Spleen (tissue), 11 donors: ENCODE results near the gene PMF1. TPM values are rescaled to one million over a fixed set of nuclear protein-coding genes. Genes with fewer than 3 reads are reported as not detected.

Experiments
- DNase-seq: peaks from one replicate; pipeline ENCODE4 v3.0.0-alpha.2; 2020
- H3K27ac ChIP-seq, 8 donors: fragments of 200-600 bp; sonication (generic) in 7 of 8; 1 replicate in 4 of 8; 2 replicates in 4 of 8; pipeline versions ENCODE4 v1.5.0 to v1.8.0; 2016 to 2021; ENCODE audit warnings: inconsistent platforms in 4 of 8, mild to moderate bottlenecking in 4 of 8, moderate library complexity in 1 of 8
- H3K27me3 ChIP-seq, 7 donors: fragments of 200-600 bp; sonication (generic) in 6 of 7; replicated peaks in 1 of 7; 1 replicate in 4 of 7; 2 replicates in 3 of 7; pipeline versions ENCODE4 v1.5.0 to v1.8.0; 2016 to 2021; ENCODE audit warnings: inconsistent platforms in 3 of 7, mild to moderate bottlenecking in 1 of 7
- H3K36me3 ChIP-seq, 6 donors: fragments of 200-600 bp; sonication (generic) in 5 of 6; 1 replicate in 4 of 6; 2 replicates in 2 of 6; pipeline versions ENCODE4 v1.5.0 to v1.8.0; 2016 to 2021; ENCODE audit warnings: inconsistent platforms in 2 of 6
- H3K4me1 ChIP-seq, 6 donors: fragments of 200-600 bp; sonication (generic) in 5 of 6; 1 replicate in 3 of 6; 2 replicates in 3 of 6; pipeline versions ENCODE4 v1.5.0 to v1.8.0; 2016 to 2021; ENCODE audit warnings: inconsistent platforms in 3 of 6
- H3K4me3 ChIP-seq, 8 donors: fragments of 200-600 bp; sonication (generic) in 7 of 8; 1 replicate in 4 of 8; 2 replicates in 4 of 8; pipeline versions ENCODE4 v1.5.0 to v1.8.0; 2016 to 2021; ENCODE audit warnings: inconsistent platforms in 4 of 8, mild to moderate bottlenecking in 4 of 8, moderate library complexity in 2 of 8
- H3K9me3 ChIP-seq, 8 donors: fragments of 200-600 bp; sonication (generic) in 7 of 8; 1 replicate in 4 of 8; 2 replicates in 4 of 8; pipeline versions ENCODE4 v1.5.0 to v1.8.0; 2016 to 2021; ENCODE audit warnings: inconsistent platforms in 4 of 8
- CTCF ChIP-seq, 11 experiments: fragments of 200-600 bp in 7 of 11; fragments of 450-650 bp in 4 of 11; sonication (generic) in 4 of 11; IDR thresholded peaks in 8 of 11; conservative IDR thresholded peaks in 3 of 11; 1 replicate in 7 of 11; 2 replicates in 4 of 11; pipeline versions ENCODE4 v1.4.0 to v1.8.0; 2016 to 2021; ENCODE audit warnings: antibody characterized with exemption in 11 of 11, inconsistent platforms in 4 of 11, mild to moderate bottlenecking in 1 of 11
- POLR2A ChIP-seq, 3 donors: fragments of 450-650 bp; IDR thresholded peaks; one replicate each; pipeline ENCODE4 v1.5.1; 2017; ENCODE audit warnings: antibody characterized with exemption in 3 of 3, mild to moderate bottlenecking in 1 of 3
- POLR2AphosphoS5 ChIP-seq, 3 donors: sonication (generic); formaldehyde crosslinking; IDR thresholded peaks; one replicate each; pipeline ENCODE4 v1.5.1; 2017; ENCODE audit warnings: antibody characterized with exemption in 3 of 3
- WGBS, 5 donors: extraction: QIAGEN DNeasy Blood & Tissue Kit in 3 of 5; methylation state at CpG; one replicate each; pipeline versions ENCODE4 v1.1.5 to v1.1.7; 2013 to 2018; 5-methylcytosine and 5-hydroxymethylcytosine counted together
- intact Hi-C: fragments of 100-400 bp; cut with DNase I; formaldehyde crosslinking; loops from one replicate; pipeline ENCODE4 v1.15.0; 2023; ENCODE audit warnings: low total_unique reads
- polyA plus RNA-seq, 3 donors: library from polyadenylated mRNA; stranded (reverse); fragments of 200-250 nt; gene quantifications; one replicate each; pipeline ENCODE4 v1.2.1, GENCODE V29; 2013
- total RNA-seq, 7 donors: library from RNA; depleted of rRNA in 3 of 7; stranded (reverse); fragments of >200 nt in 3 of 7; fragmentation: NEBNext Ultra II Directional in 4 of 7; extraction: Animal tissue kit (Norgen Biotek cat#: 25700) in 4 of 7; gene quantifications; one replicate each; pipeline versions ENCODE4 v1.1.0 to v1.2.1, GENCODE V29; 2016 to 2021
- donor health status: healthy with polysubstance abuse.
- donor health status: DM: no; HTN: no; CAD: no; lungs with moderate emphysema.
- donor health status: DM: no; HTN: no; CAD: no.
- donor health status: Bipolar disorder and iron deficiency.
- donor health status: healthy.
- donor health status: DM: no; HTN: no; CAD: no.
- donor health status: DM: yes; HTN: yes; CAD: no.

Gene PMF1
- total and polyA plus RNA-seq, 10 donors, result 43.8 to 97.6 (median 60.4) TPM

GRCh38 chr1:156283521-156283920 is 70.7 kb downstream of the PMF1 start:
- no peak for TF ChIP-seq CTCF (IDR thresholded peaks at IDR 0.05 in 8 of 11, conservative IDR thresholded peaks at IDR 0.05 in 3 of 11)
- no peak for TF ChIP-seq POLR2A (IDR thresholded peaks at IDR 0.05)
- TF ChIP-seq POLR2AphosphoS5 (IDR thresholded peaks at IDR 0.05), result no peak
- Histone ChIP-seq H3K9me3 (no peaks in the 10 kb centered on the region), H3K27me3 (no peaks in the 10 kb centered on the region), H3K36me3 (peaks cover 0 to 52% (median 23%) of the 10 kb centered on the region in 6 donors), H3K4me1 (peaks cover 14 to 61% (median 41%) of the 10 kb centered on the region in 6 donors), H3K4me3 (peak overlapping the region in 7 of 8 donors; percentile 62 to 87 (median 69)), H3K27ac (peak overlapping the region in 4 of 8 donors; percentile 90 to 97 (median 94))
- no peak for DNase-seq
- 73 to 94% (median 86%) methylated on average over 1 of the region's 1 CpG for WGBS, 5 donors
- intact Hi-C loops, result no loop called here

GRCh38 chr1:156284112-156284511 is 71.3 kb downstream of the PMF1 start, which contains the start of gene TMEM79:
Gene TMEM79 (plus strand): TSS chr1:156284325. CDS start chr1:156285227, 902 bp downstream.
- H3K27me3 ChIP-seq, result no peaks in the 10 kb centered on the region
- H3K36me3 ChIP-seq, result peaks cover 0 to 52% (median 21%) of the 10 kb centered on the region in 6 donors
- H3K4me1 ChIP-seq, result peaks cover 14 to 58% (median 41%) of the 10 kb centered on the region in 6 donors
- H3K4me3 ChIP-seq, result peak within 1 kb of the TSS; percentile 62 to 87 (median 72)
- peak; percentile 9 for DNase-seq
- WGBS, 5 donors, result 93 to 97% (median 96%) methylated on average over 7 of the region's 7 CpGs
- H3K9me3 ChIP-seq, result no peaks in the 10 kb centered on the region
- TF ChIP-seq POLR2A (IDR thresholded peaks at IDR 0.05) (no peak), POLR2AphosphoS5 (IDR thresholded peaks at IDR 0.05) (no peak), CTCF (IDR thresholded peaks at IDR 0.05 in 8 of 11, conservative IDR thresholded peaks at IDR 0.05 in 3 of 11) (no peak)
- peak within 1 kb of the TSS; percentile 90 to 97 (median 94) for H3K27ac ChIP-seq
- intact Hi-C loops, result no loop called here

GRCh38 chr1:156284757-156285156 is 72.0 kb downstream of the PMF1 start:
- TF ChIP-seq POLR2AphosphoS5 (IDR thresholded peaks at IDR 0.05), result no peak
- TF ChIP-seq POLR2A (IDR thresholded peaks at IDR 0.05), result no peak
- TF ChIP-seq CTCF (IDR thresholded peaks at IDR 0.05 in 8 of 11, conservative IDR thresholded peaks at IDR 0.05 in 3 of 11), result no peak
- DNase-seq, result peak; percentile 44
- no peak overlapping the region for H3K4me3 ChIP-seq
- intact Hi-C loops, result no loop called here
- H3K36me3 ChIP-seq, result peaks cover 0 to 52% (median 22%) of the 10 kb centered on the region in 6 donors
- no peaks in the 10 kb centered on the region for H3K9me3 ChIP-seq
- H3K4me1 ChIP-seq, result peaks cover 14 to 52% (median 40%) of the 10 kb centered on the region in 6 donors
- 47 to 69% (median 62%) methylated on average over 4 of the region's 4 CpGs for WGBS, 5 donors
- H3K27ac ChIP-seq, result peak overlapping the region in 1 of 8 donors; percentile 26
- H3K27me3 ChIP-seq, result no peaks in the 10 kb centered on the region

- no peak for TF ChIP-seq POLR2AphosphoS5 (IDR thresholded peaks at IDR 0.05)
- no peak for TF ChIP-seq CTCF (IDR thresholded peaks at IDR 0.05 in 8 of 11, conservative IDR thresholded peaks at IDR 0.05 in 3 of 11)
- TF ChIP-seq POLR2A (IDR thresholded peaks at IDR 0.05), result no peak
- DNase-seq, result peak; percentile 73
- H3K4me3 ChIP-seq, result no peak overlapping the region
- H3K9me3 ChIP-seq, result no peaks in the 10 kb centered on the region
- intact Hi-C loops, result no loop called here
- H3K4me1 ChIP-seq, result peaks cover 14 to 46% (median 37%) of the 10 kb centered on the region in 6 donors
- WGBS, 5 donors, result 91 to 98% (median 96%) methylated on average over 10 to 21 of the region's 21 CpGs
- H3K27me3 ChIP-seq, result no peaks in the 10 kb centered on the region
- H3K36me3 ChIP-seq, result peaks cover 0 to 53% (median 22%) of the 10 kb centered on the region in 6 donors
- H3K27ac ChIP-seq, result no peak overlapping the region
Observed at GRCh38 chr1:156285437-156285836, 72.6 kb downstream of the PMF1 start.
